ENCODE measurements around the gene INTS13.

DNA sequence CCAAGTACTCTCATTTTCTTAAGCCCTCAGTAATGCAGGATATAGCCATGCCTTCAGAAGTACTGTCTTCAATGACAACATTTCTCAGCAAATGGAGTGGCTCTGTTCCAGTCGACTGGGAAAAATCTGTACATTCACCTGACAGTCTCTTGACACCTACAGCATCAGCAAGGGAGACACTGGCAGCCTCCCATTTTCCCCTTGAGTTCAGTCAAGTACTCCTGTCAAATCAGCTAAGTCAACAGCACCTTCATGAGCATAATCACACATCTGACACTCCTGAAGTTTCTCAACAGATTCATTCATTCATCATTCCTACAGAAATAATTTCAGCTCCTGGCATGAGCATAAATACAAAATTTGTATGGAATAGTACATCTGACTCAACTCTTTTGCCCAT, 46.1 kb downstream of the INTS13 start:
- TF ChIP-seq, protein P1, sequence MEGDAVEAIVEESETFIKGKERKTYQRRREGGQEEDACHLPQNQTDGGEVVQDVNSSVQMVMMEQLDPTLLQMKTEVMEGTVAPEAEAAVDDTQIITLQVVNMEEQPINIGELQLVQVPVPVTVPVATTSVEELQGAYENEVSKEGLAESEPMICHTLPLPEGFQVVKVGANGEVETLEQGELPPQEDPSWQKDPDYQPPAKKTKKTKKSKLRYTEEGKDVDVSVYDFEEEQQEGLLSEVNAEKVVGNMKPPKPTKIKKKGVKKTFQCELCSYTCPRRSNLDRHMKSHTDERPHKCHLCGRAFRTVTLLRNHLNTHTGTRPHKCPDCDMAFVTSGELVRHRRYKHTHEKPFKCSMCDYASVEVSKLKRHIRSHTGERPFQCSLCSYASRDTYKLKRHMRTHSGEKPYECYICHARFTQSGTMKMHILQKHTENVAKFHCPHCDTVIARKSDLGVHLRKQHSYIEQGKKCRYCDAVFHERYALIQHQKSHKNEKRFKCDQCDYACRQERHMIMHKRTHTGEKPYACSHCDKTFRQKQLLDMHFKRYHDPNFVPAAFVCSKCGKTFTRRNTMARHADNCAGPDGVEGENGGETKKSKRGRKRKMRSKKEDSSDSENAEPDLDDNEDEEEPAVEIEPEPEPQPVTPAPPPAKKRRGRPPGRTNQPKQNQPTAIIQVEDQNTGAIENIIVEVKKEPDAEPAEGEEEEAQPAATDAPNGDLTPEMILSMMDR (IDR thresholded peaks at IDR 0.05): no peak
- no peak for TF ChIP-seq EZH2 (IDR thresholded peaks at IDR 0.05)
- TF ChIP-seq EZH2phosphoT487 (IDR thresholded peaks at IDR 0.05): no peak
